Caki2 (cell line): ENCODE data around the gene ERC2. TPM values are rescaled to one million over a fixed set of nuclear protein-coding genes. Genes with fewer than 3 reads are reported as not detected.

Experiments
- DNase-seq: peaks from one replicate; pipeline ENCODE4 v3.0.0-alpha.2; 2015; ENCODE audit warnings: low read depth
- in situ Hi-C: cut with HindIII; loops from 2 replicates; pipeline ENCODE4 v1.10.0; 2016; ENCODE audit warnings: low sequenced_read_pairs, low pct_unique_long_range_greater_than_20kb, mixed read lengths
- total RNA-seq: library from RNA; depleted of rRNA; stranded (reverse); fragments of >200 nt; shearing (Covaris generic); gene quantifications from 2 replicates; pipeline ENCODE4 v1.2.3, GENCODE V29; 2014; ENCODE audit warnings: low replicate concordance

ERC2 gene
- total RNA-seq, 1 experiment from 2014 or later, result not detected

DNA sequence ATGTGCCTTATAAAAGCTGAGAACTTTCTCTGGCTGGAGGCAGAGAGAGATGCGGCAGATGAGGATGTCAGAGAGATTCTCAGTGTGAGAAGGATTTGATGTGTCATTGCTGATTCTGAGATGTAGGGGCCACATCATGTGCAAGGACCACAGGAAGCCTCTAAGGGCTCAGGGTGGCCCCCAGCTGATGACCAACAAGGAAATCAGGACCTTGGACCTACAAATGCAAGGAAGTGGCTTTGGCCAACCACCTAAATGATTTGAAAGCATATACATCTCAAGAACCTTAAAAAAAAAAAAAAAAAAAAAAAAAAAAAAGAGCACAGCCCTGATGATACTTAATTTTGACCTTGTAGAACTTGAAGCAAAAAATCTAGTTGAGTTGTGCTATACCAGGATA lies 282.4 kb downstream of the ERC2 start:
- in situ Hi-C loops, result no loop called here

GRCh38 chr3:56183529-56183928 lies 284.7 kb downstream of the ERC2 start:
- in situ Hi-C loops, result no loop called here
- DNase-seq, result no peak

More for the DNA sequence above, 282.4 kb downstream of the ERC2 start:
- DNase-seq, result no peak

- in situ Hi-C loops, result no loop called here
- DNase-seq, result no peak
Measured at GRCh38 chr3:56180433-56180832, 287.8 kb downstream of the ERC2 start.

DNA sequence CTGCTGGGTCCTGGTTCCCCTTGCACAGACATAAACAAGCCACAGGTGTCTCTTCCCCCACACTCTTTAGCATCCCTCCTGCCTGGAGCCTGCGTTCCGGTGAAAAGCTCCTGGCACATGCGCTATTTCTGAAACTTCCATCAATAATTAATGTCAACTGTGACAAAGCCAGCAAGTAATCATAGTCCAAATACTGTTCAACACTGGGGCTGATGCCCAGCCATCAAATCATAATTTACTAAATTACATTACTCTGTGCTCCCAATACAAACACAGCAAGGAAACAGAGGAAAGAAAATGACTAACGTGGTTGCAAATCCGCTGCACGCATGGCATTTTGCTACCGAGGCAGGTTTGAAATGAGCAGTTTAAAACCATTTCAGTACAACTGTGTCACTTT lies 294.7 kb downstream of the ERC2 start:
- no peak for DNase-seq
- in situ Hi-C loops, result no loop called here

GRCh38 chr3:56164436-56164835 lies 303.8 kb downstream of the ERC2 start:
- DNase-seq, result no peak
- in situ Hi-C loops, result no loop called here

GRCh38 chr3:56157693-56158362 lies 310.4 kb downstream of the ERC2 start:
- no peak for DNase-seq
- in situ Hi-C loops, result no loop called here

DNA sequence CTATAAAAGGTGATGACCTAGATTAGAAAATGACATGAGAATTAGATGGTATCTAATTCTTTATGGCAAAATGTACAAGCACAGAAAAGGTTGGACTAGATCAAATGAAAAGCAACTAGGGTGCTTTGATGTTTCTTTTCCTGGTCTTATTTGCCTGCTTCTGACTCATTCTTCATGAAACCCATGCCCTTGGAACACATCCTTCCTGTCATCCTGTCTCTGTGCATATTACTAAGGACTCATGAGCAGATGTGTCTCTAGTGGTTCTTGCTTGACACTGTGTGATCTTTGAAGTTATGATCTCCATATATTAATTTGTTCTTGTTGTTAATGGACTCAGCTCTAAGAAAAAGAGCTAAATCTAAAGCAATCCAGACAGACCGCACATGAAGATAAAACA lies 314.0 kb downstream of the ERC2 start:
- no peak for DNase-seq
- in situ Hi-C loops, result no loop called here

- DNase-seq, result no peak
- in situ Hi-C loops, result no loop called here
Measured at GRCh38 chr3:56147354-56147753, 320.9 kb downstream of the ERC2 start.

DNA sequence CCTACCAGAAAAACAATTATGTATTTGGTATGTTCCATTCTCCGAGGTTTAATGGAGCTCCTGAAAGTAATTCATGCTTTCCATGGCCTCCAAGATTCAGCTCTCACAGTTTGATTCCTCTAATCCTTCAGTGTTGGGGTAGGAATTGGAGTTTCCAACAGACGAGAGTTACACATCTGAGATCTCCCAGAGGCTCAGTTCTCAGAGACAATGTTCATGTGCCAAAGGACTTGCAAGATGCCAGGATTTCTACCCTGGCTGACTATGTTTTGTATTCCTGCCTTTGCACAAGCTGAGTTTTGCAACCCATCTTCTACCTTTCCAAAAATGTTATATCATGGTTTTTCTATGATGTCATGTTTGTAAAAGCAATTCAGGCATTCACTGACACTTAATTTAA lies 322.9 kb downstream of the ERC2 start:
- DNase-seq, result no peak
- in situ Hi-C loops, result no loop called here

GRCh38 chr3:56144805-56145204 lies 323.5 kb downstream of the ERC2 start:
- no peak for DNase-seq
- in situ Hi-C loops, result no loop called here

DNA sequence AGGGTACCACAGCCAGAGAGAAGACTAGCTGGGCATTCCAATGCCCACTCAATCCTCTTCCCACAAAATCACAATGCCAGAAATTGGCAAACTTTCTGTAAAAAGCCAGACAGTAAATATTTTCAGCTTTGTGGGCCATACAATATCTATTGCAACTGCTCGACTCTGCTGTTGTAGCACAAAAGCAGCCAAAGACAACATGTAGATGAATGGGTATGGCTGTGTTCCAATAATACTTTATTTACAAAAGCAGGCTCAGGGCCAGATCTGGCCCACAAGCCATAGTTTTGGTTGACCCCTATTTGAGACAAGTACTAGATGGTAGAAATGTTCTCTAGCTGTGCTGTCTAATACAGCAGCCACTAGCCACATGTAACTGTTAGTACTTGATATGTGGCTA lies 330.9 kb downstream of the ERC2 start:
- in situ Hi-C loops, result no loop called here
- DNase-seq, result no peak

- in situ Hi-C loops, result no loop called here
- no peak for DNase-seq
Measured at GRCh38 chr3:56136514-56136913, 331.8 kb downstream of the ERC2 start.

DNA sequence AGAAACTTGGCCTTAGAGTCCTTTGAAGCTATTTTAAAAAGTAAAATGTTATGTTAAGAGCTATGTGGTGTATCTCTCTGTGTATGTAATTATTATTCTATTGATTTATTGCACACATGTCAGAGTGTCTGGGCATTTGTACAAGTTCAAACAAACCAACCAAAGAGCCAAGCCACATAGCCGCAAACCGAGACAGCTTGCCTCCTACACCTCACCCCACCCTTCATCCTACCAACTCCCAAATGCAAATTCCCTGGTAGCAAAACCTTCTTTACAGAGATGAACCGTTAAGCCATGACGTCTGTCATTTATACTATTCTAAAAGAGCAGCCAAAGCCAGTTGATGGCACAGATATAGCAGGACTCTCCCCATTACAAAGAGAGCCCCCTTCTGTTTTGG lies 332.3 kb downstream of the ERC2 start:
- in situ Hi-C loops, result no loop called here
- no peak for DNase-seq

GRCh38 chr3:56133423-56133822 lies 334.8 kb downstream of the ERC2 start:
- DNase-seq, result no peak
- in situ Hi-C loops, result no loop called here

DNA sequence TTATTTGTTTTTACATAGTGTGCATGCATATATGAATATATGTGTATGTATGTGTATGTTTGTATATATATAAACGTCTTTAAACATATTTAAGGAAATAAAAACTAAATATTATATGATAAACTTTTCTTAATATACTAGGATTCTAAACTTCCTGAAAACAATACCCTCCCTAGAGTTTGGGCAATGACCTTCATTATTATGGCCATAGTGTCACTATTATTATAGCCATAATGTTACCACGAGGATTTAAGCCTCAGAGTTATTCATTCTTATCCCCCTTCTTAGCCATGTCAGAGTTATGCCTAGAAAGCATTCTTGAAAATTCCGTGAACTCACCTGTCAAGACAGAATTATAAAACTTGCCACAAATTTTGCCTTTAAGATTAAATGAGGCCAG lies 335.5 kb downstream of the ERC2 start:
- DNase-seq, result no peak
- in situ Hi-C loops, result no loop called here

- in situ Hi-C loops, result no loop called here
Measured at GRCh38 chr3:56131974-56132590, 336.2 kb downstream of the ERC2 start.

GRCh38 chr3:56130036-56130435 lies 338.2 kb downstream of the ERC2 start:
- no peak for DNase-seq
- in situ Hi-C loops, result no loop called here

More at GRCh38 chr3:56131974-56132590, 336.2 kb downstream of the ERC2 start:
- DNase-seq, result peak; percentile 87

GRCh38 chr3:56126632-56127031 lies 341.6 kb downstream of the ERC2 start:
- DNase-seq, result no peak
- in situ Hi-C loops, result no loop called here

GRCh38 chr3:56125358-56126005 lies 342.8 kb downstream of the ERC2 start:
- in situ Hi-C loops, result no loop called here
- no peak for DNase-seq

DNA sequence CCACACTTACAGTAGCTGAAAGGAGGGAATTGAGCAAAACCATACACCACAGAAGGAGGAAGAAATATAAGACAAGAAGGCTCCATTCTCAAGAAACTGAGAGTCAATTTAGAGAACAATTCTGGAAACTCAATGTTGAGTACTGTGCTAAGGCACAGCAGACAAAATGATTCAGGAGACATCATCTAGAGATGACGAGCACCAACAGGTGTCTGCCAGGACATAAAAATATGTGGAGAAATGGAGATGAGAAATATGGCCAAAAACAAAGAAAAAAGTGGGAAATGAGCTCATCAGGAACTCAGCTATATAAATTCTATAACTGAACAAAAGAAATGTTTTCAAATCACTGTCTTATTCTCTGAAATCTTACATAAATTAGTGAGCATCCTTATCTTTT lies 343.7 kb downstream of the ERC2 start:
- in situ Hi-C loops, result no loop called here
- no peak for DNase-seq
